ENCODE data around the gene PLXNA2.
A peak's percentile ranks its signal among the peaks of the same experiment; 100 is the strongest.

PLXNA2 gene

DNA sequence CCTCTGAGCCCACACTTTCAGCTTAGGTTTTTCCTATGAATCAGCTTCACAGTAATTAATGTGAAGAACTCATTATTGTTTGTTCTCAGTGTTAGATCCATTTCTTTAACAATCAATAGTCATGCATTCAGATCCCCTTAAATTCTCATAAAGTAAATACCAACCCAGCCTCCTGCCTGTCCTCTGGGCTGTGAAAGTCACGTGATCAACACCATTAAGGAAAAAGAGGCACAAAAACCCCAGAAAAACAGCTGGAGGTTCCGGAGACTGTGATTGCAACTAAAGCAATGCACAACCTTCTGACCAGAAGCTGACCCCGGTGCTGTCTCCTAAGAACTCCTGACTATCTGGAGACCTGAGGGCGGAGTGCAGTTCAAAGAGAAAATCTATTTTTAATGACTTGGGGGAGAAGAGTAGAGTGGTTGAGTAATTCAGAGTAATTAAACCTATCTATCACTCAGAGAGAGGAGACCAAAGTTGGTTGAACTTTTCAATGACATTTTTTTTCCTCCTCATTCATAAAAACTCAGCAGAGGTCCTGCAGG, 132.5 kb downstream of the PLXNA2 start:
- DNase-seq = no peak

DNA sequence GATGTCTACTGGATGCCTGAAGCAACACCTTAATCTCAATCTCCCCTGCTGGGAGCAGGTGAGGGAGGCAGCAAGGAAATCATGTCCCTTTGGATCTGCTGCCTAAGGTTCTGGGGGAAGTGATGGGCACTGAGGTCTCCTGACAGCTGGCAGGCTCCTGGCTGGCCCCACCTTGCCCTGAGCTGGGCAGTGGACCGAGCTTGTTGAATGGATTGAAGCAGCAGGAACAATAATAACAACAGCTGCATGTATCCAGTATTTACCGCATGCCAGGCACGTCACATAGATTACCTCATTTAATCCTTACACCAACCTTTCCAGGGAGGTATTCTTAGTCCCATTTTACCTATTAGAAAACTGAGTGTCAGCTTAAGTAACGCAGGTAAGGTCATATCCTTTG, 133.9 kb downstream of the PLXNA2 start:
- no peak for DNase-seq

DNA sequence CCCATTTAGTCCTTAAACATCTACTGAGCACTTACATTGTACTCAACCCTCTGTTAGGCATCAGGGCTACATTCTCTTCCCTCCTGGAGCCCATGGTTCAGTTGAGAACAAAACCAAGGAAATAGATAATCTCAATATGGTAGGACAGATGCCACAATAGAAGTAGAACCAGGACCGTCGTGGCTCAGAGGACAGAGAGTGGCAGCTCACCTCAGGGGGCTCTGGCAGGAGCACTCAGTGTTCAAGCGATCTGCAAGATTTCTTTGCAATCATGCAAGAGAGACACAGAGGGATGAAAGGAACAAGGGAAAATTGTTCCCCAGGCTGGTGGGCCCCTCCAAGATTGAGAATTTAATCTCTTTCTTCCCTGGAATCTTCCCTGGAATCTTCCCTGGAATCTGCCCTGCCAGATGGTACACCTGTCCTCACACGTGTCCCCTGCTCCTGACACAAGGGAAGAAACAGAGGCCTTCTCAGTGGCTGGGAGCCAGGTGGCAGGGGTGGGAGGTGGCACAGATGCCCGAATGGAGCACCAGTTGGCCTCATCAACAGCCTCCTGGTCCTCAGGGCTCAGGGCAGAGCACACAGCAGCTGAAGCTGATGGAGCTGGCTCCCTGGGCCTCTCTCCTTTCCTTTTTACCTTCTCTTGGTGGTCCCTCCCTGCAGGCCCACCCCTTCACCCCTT, 135.4 kb downstream of the PLXNA2 start:
- no peak for DNase-seq

DNA sequence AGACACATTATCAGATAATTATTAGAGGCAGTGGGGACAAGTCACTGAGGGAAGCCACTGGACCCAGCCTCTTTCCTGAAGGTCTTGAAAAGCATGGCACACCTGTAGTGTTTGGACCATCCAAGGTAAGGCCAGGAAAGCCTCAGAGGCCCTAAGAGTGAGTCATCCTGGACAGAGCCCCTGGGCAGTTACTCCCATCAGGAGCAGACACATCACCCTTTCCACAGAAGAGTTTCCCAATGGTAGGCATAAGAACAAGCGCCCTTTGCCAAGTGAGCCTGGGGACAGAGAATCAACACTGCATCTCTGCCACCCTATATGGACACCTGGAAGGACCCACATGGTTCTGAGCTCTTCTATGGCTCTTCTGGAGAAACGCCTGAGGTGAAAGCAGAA, 136.0 kb downstream of the PLXNA2 start:
- no peak for DNase-seq

GRCh38 chr1:208107425-208108212, 136.6 kb downstream of the PLXNA2 start:
- DNase-seq = no peak

DNA sequence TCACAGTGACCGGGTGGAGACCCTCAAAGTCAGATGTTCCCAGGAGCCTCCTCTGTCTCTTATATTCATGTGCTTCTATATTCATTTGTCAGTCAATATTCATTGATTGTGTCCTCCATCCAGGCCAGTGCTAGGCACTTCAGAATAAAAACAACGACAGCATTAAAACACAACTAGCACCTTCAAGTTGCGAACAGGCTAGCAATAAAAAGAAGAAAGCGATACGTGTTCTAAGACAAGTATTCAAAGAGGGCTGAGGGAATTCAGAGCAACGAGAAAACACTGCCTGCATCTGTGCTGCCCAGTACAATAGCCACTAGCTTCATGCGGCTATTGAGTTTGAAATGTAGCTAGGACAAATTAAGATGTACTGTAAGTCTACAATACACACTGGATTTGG, 138.0 kb downstream of the PLXNA2 start:
- DNase-seq = no peak

GRCh38 chr1:208105756-208106155, 138.4 kb downstream of the PLXNA2 start:
- no peak for DNase-seq

GRCh38 chr1:208103597-208104513, 140.3 kb downstream of the PLXNA2 start:
- DNase-seq = no peak

DNA sequence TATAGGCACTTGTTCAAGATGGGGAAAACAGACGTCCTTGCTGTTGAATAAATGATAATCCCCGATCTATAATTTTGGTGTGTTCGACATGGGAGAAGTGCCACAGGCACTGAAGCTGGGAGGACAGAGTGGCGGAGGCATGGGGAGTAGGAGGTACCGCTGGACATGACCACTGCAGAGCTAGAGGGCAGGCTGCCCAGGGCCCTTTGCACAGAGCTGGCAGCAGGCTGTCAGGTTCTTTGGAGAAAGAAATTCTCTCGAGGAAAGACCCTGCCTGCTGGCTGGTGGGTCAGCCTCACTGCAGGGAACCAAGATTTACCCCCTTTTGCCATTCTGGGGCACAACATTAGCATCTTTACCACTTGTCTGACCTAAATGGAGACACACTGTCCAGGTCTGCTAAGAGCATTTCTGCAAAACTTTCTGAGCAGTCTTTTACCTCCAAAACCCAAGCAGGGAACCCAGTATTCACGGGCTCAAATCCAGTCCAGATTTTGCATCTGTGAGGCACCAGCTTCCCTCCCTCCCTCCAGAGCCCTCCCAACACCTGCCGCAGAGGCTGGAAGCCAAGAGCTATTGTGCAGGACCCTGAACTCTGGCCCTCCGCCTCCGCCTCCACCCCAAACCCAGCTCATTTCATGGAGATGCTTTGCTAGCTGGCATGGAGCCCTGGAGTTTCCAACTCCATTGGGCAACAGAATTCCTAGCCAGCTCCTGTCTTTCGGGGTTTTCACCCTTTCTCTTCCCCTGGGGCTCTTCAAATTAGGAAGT, 142.3 kb downstream of the PLXNA2 start:
- DNase-seq = no peak

GRCh38 chr1:208100906-208101305, 143.3 kb downstream of the PLXNA2 start:
- DNase-seq = no peak

GRCh38 chr1:208100106-208100505, 144.1 kb downstream of the PLXNA2 start:
- DNase-seq = no peak

DNA sequence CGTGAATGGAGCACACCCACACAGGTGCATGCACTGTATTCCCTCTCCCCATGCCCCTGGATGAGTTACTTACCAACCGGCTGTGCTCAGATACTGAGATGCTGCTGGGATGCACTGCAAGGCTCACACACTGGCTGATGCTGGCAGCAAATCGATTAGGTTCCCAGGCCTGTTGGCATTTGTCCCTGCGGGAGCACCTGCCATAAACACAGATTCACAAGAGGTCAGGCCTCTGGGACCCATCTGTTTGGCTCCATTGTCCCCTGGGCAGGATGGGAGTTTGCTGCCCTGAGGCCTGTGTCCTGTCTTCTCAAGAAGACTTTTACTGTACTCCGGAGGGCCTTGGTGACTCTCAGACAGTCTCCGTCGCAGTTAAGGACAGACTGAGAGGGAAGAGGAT, 145.4 kb downstream of the PLXNA2 start:
- DNase-seq = no peak

DNA sequence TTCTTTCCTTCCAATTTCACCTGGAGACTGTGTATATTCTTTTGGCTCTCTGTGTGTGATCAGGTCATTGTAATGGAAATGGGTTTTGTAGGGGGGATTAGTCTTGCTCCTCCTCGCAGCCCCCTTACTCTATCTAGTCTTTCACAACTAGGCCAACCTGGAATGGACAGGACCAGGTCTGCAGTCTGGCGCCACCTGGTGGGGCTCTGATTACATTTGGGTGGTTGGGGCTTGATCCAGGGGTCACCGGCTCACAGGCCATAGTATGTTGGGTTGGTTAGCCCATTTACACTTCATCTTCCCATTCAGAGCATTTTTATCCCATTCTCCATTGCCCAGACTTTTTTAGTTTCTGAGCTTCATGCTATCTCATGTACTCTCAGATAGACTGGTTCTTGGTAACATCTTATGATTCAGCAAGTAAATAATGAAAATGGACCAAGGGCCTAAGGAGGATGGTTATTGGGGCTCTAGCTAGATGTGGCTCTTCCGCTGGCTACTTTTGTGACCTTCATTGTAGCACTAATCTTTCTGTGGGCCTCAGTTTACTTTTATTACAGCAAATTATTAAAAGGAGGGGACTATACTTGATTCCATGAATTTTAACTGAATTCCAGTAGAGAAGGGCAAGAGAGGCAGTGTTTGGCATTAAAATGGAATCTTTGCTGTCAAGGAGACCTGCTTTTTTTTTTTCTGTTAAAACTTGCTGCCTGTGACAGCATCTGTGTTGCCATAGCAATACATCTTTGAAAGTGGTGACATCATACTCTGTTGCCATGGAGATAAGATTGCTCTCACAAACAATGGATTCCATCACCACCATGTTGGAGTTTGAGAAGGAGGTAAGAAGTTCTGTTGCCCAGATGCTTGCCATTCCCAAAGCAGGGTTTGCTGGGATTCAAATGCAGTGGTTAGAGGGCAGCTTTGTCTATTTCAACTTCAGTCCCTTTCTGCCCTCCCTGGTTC, 150.1 kb downstream of the PLXNA2 start:
- DNase-seq = peak; percentile 27

DNA sequence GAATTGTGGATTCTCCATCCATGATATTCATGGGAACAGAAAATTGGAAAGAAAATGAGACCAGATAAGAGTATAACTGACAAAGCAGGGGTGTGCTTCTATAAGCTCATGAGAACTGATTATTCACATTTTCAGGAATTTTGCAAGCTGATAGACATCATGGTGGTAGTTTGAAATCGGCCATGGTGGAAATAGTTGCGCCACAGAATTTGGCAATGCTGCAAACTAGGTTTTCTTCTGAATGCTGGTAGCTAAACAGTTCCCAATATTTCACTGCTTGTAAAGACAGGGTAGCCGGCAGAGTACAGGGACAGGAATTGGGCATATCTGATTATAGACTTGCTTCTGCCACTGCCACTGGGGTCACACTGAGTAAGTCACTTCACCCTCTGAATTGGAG, 151.1 kb downstream of the PLXNA2 start:
- DNase-seq = no peak

GRCh38 chr1:208090388-208091301, 153.5 kb downstream of the PLXNA2 start:
- DNase-seq = no peak

DNA sequence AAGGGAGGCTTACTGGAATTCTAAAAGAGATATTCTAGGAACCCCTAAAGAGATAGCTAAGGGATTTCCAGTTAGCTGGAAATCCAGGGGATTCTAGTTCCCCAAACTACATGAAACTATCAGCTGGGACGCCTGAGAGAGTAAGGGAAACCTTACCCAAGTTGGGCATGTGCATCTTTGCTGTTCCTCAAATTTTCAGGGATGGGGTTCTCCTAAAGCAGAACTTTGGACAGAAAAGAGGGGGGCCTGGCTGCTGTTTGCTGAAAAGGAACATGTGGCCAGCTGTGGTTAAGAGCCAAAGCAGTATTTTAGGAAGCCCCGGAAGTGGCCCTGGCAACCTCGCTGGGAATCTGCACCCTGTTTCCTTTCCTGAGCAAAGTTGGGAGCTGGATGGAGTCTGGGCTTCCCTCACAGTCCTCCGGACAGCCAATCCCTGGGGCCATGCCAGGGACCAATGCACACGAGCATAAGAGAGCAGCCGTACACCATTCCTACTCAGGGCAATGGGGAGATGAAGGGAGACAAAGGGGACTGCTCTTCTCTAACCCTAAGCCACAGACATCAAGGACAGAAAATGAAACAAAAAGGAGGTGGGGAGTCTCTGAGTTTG, 154.3 kb downstream of the PLXNA2 start:
- no peak for DNase-seq

- no peak for DNase-seq
Measured at GRCh38 chr1:208089149-208089548, 155.0 kb downstream of the PLXNA2 start.

DNA sequence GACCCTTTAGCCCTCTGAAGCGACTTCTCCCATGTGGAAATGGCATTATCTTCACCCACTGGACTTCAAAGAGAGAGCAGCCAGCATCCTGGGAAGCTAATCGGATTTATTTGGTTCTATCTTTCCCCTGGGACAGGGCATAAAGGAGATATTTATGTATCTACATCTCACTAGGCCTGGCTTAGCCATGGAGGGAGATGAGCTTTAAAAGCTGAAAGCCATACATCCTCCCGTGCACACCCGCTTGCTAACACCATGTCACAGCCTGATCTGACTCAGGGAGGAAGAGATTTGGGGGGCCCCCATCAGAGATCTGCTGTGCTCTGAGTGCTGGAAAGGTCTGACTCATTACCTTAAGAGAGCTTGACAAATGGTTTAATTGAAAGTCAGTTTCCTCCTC, 155.9 kb downstream of the PLXNA2 start:
- no peak for DNase-seq

DNA sequence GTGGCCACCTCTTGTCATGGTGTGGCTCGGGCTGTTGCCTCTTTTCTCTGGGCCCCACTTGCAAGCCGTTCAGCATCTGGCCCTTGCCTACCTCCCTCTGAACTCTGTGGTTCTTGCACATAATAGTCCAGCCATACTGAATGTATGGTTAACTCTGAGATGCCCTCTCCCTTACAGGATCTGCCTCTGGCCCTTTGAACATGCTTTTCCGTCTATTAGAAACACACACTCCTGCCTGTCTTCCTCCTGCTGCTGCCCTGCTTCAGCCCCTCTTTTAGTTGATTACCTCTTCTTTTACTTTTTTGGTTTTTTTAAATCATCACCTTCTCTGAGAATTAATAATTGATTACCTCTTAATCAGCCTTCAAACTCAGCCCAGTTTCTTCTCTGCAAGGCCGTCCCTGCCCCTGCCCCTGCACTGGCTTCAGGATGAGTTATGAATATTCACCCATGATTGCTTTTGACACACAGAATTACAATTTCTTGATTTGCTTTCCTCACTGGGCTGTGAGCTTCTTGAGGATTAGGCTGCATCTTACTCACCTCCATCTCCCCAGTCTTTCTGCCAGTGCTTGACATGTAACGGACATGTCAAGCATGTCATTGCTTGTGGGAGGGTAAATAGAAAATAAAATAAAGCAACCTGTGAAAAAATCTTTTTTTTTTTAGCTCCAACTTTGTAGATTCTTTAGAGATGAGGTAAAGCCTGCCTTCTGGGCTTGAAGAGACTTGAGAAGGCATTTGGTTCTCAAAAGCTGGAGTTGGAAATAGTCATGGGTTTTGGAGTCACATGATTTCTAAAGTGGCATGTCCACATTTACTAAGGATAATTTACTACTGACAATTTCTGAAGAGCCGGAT, 158.3 kb downstream of the PLXNA2 start:
- no peak for DNase-seq
